DOHH2 (cell line): Measurements from ENCODE around the gene COL4A4.

Experiments
- H3F3A ChIP-seq: fragments of 200-600 bp; sonication (generic), shearing (Covaris generic); 2 replicates; pipeline ENCODE4 v1.6.0; 2016; ENCODE audit warnings: antibody characterized with exemption, mild to moderate bottlenecking; ENCODE audit not compliant: control insufficient read depth, insufficient read depth
- H3K27ac ChIP-seq: fragments of 200-600 bp; sonication (generic); 2 replicates; pipeline ENCODE4 v1.5.1; 2014; ENCODE audit warnings: low read depth, mild to moderate bottlenecking, low read length, moderate library complexity
- H3K27me3 ChIP-seq: fragments of 200-600 bp; sonication (generic); 2 replicates; pipeline ENCODE4 v1.6.1; 2014; ENCODE audit warnings: mild to moderate bottlenecking, low read length, mixed read lengths; ENCODE audit not compliant: control insufficient read depth
- H3K36me3 ChIP-seq: fragments of 200-600 bp; sonication (generic); 2 replicates; pipeline ENCODE4 v1.6.1; 2014; ENCODE audit warnings: mild to moderate bottlenecking, low read length, moderate library complexity, mixed read lengths; ENCODE audit not compliant: control insufficient read depth
- H3K4me1 ChIP-seq: fragments of 200-600 bp; sonication (generic); 2 replicates; pipeline ENCODE4 v1.6.1; 2014; ENCODE audit warnings: mild to moderate bottlenecking, low read length, mixed read lengths; ENCODE audit not compliant: control insufficient read depth
- H3K4me2 ChIP-seq: fragments of 200-600 bp; sonication (generic); 2 replicates; pipeline ENCODE4 v1.6.0; 2014; ENCODE audit warnings: mild to moderate bottlenecking, low read length, moderate library complexity
- H3K4me3 ChIP-seq: fragments of 200-600 bp; sonication (generic); 2 replicates; pipeline ENCODE4 v1.5.1; 2014; ENCODE audit warnings: mild to moderate bottlenecking, low read length, mixed read lengths
- H3K79me2 ChIP-seq: fragments of 200-600 bp; sonication (generic); 2 replicates; pipeline ENCODE4 v1.6.1; 2014; ENCODE audit warnings: mild to moderate bottlenecking, low read length, mixed read lengths; ENCODE audit not compliant: control insufficient read depth
- H3K9me2 ChIP-seq: fragments of 200-600 bp; sonication (generic); replicated peaks from 2 replicates; pipeline ENCODE4 v1.6.1; 2014; ENCODE audit warnings: mild to moderate bottlenecking, low read length, mixed read lengths; ENCODE audit not compliant: control insufficient read depth
- H3K9me3 ChIP-seq: fragments of 200-600 bp; sonication (generic); 2 replicates; pipeline ENCODE4 v1.6.1; 2014; ENCODE audit warnings: antibody characterized with exemption, low read length, mixed read lengths; ENCODE audit not compliant: control insufficient read depth, insufficient read depth
- H4K20me1 ChIP-seq: fragments of 200-600 bp; sonication (generic); 2 replicates; pipeline ENCODE4 v1.6.0; 2014; ENCODE audit warnings: low read depth, mild to moderate bottlenecking, antibody characterized with exemption, low read length, moderate library complexity; ENCODE audit not compliant: control insufficient read depth, insufficient read depth
- EZH2phosphoT487 ChIP-seq: fragments of 200-600 bp; sonication (generic); IDR thresholded peaks from 2 replicates; pipeline ENCODE4 v1.6.1; 2017; ENCODE audit warnings: borderline replicate concordance, mild to moderate bottlenecking, antibody characterized with exemption, low read length, moderate library complexity, mixed read lengths
- TF ChIP-seq, protein P1 (sequence below): fragments of 200-600 bp; sonication (generic); IDR thresholded peaks from one replicate; pipeline ENCODE4 v1.5.1; 2014; ENCODE audit warnings: antibody characterized with exemption, mild to moderate bottlenecking, low read depth, low read length; ENCODE audit not compliant: poor library complexity, severe bottlenecking

COL4A4 gene

DNA sequence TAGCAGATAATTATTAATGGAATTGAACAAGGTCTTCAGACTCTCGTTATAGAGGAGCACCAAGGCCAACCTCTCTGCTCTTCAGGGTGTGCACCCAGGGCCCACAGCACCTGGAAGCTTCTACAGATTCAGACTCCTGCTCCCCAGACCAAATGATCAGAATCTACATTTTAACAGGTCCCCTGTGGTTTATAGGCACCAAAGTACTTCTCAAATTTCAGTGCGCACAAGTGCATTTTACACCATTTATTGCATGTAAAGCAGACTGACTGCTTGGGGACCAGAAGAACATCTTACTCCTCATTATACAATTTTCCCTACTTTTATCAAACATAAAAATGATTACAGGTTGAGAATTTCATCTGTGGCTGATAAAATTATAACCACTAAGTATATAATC is 163.9 kb downstream of the COL4A4 start:
- Histone ChIP-seq H3F3A (no peaks in the 10 kb centered on the region), H3K79me2 (no peaks in the 10 kb centered on the region), H3K27ac (no peak overlapping the region), H3K9me2 (no peaks in the 10 kb centered on the region), H3K9me3 (no peaks in the 10 kb centered on the region), H3K27me3 (no peaks in the 10 kb centered on the region), H3K36me3 (peaks cover 7% of the 10 kb centered on the region; the same call in 1 of the 2 replicates), H3K4me1 (no peaks in the 10 kb centered on the region), H3K4me3 (no peak overlapping the region), H4K20me1 (no peaks in the 10 kb centered on the region), H3K4me2 (no peak overlapping the region)
- TF ChIP-seq, protein P1, sequence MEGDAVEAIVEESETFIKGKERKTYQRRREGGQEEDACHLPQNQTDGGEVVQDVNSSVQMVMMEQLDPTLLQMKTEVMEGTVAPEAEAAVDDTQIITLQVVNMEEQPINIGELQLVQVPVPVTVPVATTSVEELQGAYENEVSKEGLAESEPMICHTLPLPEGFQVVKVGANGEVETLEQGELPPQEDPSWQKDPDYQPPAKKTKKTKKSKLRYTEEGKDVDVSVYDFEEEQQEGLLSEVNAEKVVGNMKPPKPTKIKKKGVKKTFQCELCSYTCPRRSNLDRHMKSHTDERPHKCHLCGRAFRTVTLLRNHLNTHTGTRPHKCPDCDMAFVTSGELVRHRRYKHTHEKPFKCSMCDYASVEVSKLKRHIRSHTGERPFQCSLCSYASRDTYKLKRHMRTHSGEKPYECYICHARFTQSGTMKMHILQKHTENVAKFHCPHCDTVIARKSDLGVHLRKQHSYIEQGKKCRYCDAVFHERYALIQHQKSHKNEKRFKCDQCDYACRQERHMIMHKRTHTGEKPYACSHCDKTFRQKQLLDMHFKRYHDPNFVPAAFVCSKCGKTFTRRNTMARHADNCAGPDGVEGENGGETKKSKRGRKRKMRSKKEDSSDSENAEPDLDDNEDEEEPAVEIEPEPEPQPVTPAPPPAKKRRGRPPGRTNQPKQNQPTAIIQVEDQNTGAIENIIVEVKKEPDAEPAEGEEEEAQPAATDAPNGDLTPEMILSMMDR: no peak
- no peak for TF ChIP-seq EZH2phosphoT487

DNA sequence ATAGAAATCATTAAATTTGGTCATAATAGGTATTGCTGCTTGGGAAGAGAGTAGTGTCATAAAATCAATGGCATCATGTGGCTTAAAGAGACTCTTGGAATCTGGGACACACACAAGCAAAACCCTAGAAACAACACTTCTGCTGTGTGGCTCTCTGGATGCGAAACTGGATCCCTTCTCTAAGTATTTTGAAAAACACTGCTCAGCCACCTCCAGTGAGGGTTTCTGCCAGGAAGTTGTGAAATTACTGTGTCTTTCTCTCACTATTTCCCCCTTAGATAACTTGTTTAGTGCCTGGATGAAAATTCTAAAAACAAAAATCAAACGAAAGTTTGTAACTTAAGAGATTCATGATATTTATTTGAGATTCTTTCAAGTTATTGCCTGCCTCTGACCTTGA is 164.3 kb downstream of the COL4A4 start:
- Histone ChIP-seq H3K27ac (no peak overlapping the region), H3K4me1 (no peaks in the 10 kb centered on the region), H3K36me3 (peaks cover 7% of the 10 kb centered on the region; the same call in 1 of the 2 replicates), H3F3A (no peaks in the 10 kb centered on the region), H3K79me2 (no peaks in the 10 kb centered on the region), H4K20me1 (no peaks in the 10 kb centered on the region), H3K9me3 (no peaks in the 10 kb centered on the region), H3K27me3 (no peaks in the 10 kb centered on the region), H3K4me2 (no peak overlapping the region), H3K4me3 (no peak overlapping the region), H3K9me2 (no peaks in the 10 kb centered on the region)
- no peak for TF ChIP-seq EZH2phosphoT487
- TF ChIP-seq, protein P1: no peak

DNA sequence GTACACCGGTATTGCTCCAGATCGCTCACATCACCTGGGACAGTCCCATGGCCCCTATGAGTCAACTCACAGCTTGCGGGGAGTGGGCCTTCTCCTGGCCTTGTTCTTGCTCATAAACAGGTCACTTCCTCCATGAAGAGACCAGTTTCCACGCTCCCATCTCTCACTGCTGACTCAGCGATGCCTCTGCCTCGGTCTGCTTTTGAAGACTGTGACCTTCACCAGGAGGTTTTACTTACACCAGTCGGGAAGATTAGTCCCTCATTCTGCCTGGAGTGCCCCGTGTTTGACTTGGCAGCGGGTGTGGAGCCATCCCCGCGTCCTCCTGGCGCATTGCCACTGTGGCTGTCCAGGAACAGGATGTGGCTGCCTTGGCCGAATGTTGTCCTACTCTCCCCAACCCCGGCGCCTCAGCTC is 168.4 kb downstream of the COL4A4 start:
- H3K79me2 ChIP-seq: no peaks in the 10 kb centered on the region
- H3K27ac ChIP-seq: no peak overlapping the region
- no peaks in the 10 kb centered on the region for H3K4me1 ChIP-seq
- no peaks in the 10 kb centered on the region for H3F3A ChIP-seq
- H3K36me3 ChIP-seq: peaks cover 7% of the 10 kb centered on the region; the same call in 1 of the 2 replicates
- TF ChIP-seq EZH2phosphoT487: no peak
- TF ChIP-seq, protein P1: no peak
- H3K27me3 ChIP-seq: no peaks in the 10 kb centered on the region
- H3K4me2 ChIP-seq: no peak overlapping the region
- no peaks in the 10 kb centered on the region for H3K9me3 ChIP-seq
- no peaks in the 10 kb centered on the region for H3K9me2 ChIP-seq
- H3K4me3 ChIP-seq: no peak overlapping the region
- H4K20me1 ChIP-seq: no peaks in the 10 kb centered on the region

DNA sequence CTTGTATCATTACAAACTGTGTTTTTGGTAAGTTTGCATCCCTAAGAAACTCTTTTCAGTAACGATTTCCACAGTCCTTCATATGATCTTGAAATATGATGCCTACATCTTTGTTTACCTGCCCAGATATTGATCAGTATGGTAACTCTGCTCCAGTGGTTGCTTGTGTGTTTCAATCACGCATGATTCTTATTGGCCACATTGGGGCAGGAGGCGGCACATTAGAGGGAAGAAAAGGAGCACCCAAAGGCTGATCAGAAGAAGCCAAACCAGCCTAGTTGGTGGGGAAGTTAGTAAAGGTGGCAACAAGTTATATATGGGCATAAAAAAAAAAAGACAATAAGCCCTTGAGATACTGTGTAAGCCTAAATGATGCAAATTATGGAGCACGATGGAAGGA is 169.2 kb downstream of the COL4A4 start:
- H3K27me3 ChIP-seq: no peaks in the 10 kb centered on the region
- H3K9me2 ChIP-seq: no peaks in the 10 kb centered on the region
- H3K27ac ChIP-seq: no peak overlapping the region
- no peaks in the 10 kb centered on the region for H3K9me3 ChIP-seq
- no peak overlapping the region for H3K4me3 ChIP-seq
- no peaks in the 10 kb centered on the region for H3F3A ChIP-seq
- no peak overlapping the region for H3K4me2 ChIP-seq
- TF ChIP-seq, protein P1: no peak
- no peak for TF ChIP-seq EZH2phosphoT487
- H3K36me3 ChIP-seq: peaks cover 7% of the 10 kb centered on the region; the same call in 1 of the 2 replicates
- no peaks in the 10 kb centered on the region for H4K20me1 ChIP-seq
- H3K79me2 ChIP-seq: no peaks in the 10 kb centered on the region
- H3K4me1 ChIP-seq: no peaks in the 10 kb centered on the region
